HG02885 (cell line): ENCODE results near the gene NUDT6.

Experiments used
- ATAC-seq: cut with Tn5 transposase; IDR thresholded peaks from one replicate; pipeline ENCODE4 v1.9.1; 2021; ENCODE audit warnings: mild to moderate bottlenecking; ENCODE audit not compliant: unreplicated experiment, poor library complexity

The NUDT6 gene

DNA sequence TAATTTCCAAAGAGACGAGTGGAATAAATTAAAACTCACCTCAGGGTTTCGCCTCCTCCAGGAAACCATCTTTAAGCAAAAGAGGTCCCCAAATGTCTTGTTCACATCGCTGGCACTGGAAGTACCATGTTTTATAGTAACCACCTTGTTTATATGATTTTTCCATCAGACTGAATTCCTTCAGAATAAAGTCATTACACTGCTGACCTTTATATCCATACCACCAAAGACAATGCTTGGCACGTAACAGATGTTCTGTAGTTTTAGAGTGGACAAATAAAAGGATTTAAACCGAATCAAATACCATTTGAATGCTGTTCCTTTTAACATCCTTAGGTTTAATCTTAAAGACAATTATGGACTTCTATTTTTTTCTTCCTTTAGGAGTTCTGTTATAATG lies 4.7 kb downstream of the NUDT6 start:
- ATAC-seq, result no peak

DNA sequence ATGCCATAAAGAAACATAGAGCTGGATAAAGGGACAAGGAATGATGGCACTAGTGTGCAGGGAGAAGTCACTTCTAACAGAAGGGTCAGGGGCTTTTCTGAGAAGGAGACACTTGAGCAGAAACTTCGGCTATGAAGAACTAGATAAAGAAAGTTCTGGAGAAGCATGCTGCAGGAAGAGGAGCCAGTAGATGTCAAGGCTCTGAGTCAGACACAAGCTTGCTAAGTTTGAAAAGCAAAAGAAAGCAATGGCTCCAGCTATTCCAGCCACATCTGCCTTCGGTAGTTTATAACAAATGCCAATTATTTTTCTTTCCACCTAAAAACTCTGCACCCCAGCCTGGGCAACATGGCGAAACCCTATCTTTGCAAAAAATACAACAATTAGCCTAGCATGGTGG lies 7.5 kb downstream of the NUDT6 start:
- no peak for ATAC-seq

DNA sequence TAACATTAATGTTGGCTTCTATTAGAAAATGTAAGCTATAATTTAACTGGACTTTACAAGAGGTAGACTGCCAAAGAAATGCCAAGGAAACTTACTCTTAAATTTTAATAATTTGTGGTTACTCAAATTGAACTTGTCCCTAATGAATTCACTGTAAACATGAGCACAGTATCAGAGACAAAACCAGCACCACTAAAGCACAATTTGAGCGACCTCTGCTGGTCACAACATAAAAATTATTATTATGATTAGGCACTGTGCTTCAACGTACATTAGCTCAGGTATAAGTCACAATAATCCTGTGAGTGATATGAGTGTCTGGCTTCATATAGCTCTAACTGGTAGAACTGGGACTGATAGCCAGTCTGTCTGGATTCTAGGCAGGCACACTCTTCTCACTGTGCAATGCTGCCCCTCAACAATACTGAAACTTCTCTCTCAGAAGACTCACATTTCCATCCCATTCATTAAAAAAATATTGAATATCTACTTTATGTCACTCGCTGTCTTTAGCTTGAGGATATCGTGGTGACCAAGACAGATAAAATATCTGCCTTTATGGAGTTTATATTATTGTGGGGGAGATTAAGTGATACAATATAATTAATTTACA lies 8.0 kb downstream of the NUDT6 start:
- peak; percentile 97 for ATAC-seq

DNA sequence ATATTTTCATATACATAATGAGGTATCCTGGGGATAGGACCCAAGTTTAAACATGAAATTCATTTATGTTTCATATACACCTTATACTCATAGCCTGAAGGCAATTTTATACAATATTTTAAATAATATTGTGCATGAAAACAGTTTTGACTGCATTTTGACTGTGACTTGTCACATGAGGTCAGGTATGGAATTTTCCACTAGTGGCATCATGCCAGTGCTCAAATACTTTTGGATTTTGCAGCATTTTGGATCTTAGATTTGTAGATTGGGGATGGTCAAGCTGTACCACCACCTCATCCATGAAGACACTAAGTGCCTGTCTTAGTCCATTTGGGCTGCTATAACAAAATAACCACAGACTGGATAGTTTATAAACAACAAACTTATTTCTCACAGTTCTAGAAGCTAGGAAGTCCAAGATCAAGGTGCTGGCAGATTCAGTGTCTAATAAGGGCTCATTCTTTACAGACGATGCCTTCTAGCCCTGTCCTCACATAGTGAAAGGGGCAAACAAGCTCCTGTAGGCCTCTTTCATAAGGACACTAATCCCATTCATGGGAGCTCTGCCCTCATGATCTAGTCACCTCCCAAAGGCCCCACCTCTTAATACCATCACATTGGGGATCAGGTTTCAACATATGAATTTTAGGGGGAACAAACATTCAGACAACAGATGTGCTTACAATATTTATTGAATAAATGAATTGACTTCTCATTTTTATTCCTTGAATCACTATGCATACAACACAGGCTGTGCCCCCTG lies 9.4 kb downstream of the NUDT6 start:
- no peak for ATAC-seq

DNA sequence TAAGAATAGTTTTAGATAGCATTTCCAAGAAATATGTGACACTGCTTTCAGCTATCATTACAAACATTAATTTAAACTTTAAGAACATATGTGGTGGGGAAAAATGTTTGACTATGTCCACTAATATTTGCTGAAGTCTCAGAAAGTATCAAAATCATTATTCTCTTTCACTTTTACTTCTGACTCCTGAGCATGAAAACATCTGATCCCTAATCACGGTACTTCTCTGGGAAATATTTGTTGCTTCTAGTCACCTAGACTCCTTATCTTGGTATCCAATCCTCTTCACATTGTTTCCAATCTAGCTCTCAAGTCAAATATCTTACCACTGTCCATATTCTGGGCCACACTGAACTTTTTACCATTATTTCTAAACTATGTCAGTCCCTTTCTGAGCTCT lies 10.8 kb downstream of the NUDT6 start:
- ATAC-seq, result no peak

DNA sequence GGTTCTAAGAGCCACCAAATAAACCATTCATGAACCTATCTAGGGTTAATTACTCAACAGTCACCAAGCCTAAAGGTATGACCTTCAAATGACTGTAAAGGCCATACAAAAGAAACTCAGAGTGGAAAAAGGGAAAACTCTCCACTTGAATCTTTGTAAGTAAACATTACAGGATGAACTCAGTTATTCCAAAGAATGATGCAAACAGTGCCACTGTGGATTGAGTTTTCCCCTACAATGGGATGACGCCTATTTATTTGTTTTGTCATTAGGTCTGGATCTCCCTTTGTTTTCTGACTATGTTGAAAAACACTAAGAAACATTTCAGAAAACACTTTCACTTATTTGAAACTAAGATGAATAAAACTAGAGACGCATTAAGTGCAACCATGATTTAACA lies 12.7 kb downstream of the NUDT6 start:
- ATAC-seq, result no peak

DNA sequence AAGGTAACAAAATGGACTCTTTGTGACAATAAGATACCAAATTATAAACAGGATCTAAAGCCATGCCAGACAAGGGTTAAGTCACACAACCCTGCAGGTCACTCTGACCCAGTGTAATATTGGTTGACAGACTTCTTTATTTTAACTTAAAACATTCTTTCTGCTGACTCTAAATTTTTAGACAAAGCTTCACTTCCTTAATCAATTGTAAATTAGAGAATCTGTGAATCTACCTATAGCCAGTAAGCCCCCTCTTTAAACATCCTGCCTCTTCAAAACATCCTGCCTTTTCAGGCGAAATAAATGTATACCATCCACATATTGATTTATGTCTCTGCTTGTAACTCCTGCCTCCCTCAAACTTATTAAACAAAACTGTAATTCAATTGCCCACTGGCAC lies 14.2 kb downstream of the NUDT6 start:
- ATAC-seq, result no peak

DNA sequence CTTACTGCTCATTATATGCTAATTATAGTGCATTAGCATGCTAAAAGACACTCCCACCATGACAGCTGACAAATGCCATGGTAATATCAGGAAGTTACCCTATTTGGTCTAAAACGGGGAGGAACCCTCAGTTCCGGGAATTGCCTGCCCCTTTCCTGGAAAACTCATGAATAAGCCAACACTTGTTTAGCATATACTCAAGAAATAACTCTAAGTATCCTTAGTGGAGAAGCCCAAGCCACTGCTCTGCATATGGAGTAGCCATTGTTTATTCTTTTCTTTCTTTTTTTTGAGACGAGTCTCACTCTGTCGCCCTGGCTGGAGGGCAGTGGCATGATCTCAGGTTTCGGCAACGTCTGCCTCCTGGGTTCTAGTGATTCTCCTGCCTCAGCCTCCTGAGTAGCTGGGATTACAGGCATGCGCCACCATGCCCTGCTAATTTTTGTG lies 15.5 kb downstream of the NUDT6 start:
- no peak for ATAC-seq

DNA sequence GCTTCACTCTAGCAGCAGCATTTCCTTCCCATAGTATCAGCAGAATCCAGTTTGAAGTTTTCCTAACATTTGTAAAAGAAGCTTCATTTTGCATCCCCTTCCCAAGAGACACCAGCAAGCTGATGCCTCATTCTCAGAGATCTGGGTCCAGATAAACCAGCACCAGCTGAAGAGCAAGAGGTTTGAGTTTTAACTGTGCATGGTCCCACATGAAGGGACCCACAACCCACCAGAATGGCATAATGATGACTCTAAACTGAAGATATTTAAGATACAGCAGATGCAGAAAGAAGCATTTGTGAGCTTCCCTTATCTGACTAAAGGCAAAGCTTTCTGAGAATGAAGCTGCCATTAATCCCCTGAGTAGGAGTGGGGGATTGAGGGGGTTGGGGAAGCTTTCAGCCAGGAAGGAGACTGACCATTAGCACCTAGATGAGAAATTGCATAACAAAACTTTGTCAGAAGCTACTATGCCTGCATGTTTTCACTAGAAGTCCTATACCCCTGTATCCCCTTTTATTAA lies 18.6 kb downstream of the NUDT6 start:
- ATAC-seq, result no peak

DNA sequence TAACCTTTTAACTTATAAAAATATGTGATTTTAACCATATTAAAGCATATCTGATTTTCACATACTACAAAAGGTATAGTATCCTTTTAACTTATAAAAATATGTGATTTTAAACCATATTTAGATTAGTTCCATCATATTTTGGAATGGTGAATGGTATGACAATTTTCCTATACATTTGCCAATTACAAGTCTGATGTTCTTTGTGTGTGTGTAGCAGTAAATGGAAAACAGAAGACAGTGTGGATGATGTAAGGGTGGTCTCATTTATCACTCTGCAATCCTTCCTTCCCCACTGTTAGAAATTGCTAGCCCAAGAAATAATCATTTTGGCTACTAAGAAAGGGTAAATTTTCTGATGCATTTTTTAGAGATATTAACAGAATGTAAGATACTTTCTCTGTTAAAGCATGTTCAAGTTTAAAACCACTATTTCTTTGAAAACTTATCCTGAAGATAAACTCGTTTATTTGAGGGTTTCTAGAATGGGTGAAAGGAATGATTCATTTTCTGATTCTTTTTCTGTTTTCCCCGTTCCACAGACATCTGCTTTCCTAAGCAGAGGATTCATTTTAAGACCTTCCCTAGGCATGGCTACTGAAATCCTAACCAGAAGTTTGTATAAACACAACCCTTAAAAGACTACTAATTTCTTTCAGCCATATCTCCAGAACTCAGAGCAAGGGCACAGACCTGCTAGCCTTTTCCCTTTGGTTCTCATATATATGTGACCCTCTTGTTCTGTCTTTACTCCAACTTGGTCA lies 21.0 kb downstream of the NUDT6 start:
- ATAC-seq, result no peak

DNA sequence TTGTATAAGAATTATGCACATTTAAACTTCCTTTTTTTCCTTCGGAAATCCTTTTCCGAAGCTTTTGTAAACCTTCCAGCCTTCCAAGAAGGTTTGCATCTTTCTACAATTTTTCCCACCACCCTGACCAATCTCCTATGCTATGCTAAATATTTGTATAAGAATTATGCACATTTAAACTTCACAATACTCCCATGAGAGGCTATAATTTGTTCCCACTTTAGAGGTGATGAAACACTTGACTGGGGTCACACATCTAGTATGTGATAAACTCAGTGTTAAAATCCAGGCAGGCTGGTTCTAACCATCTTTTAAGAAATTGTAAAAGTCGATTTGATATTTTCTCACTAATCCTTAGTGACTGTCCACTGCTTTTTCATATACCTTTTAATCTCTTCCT lies 22.1 kb downstream of the NUDT6 start:
- no peak for ATAC-seq

DNA sequence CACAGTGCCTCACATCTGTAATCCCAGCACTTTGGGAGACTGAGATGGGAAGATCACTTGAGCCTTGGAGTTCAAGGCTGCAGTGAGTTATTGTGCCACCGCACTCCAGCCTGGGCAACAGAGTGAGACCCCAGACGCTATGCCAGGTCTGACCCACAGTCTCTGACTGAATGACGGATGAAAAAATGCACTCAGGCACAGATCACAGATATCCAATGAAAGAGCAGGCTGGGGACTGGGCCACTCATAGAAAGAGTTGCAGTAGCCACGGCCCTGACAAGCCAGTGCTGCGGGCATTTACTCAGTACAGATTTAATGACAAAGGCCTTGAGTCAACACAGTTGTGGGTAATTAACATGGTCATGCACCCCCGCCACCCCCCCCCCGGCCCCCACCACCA lies 22.7 kb downstream of the NUDT6 start:
- ATAC-seq, result no peak

DNA sequence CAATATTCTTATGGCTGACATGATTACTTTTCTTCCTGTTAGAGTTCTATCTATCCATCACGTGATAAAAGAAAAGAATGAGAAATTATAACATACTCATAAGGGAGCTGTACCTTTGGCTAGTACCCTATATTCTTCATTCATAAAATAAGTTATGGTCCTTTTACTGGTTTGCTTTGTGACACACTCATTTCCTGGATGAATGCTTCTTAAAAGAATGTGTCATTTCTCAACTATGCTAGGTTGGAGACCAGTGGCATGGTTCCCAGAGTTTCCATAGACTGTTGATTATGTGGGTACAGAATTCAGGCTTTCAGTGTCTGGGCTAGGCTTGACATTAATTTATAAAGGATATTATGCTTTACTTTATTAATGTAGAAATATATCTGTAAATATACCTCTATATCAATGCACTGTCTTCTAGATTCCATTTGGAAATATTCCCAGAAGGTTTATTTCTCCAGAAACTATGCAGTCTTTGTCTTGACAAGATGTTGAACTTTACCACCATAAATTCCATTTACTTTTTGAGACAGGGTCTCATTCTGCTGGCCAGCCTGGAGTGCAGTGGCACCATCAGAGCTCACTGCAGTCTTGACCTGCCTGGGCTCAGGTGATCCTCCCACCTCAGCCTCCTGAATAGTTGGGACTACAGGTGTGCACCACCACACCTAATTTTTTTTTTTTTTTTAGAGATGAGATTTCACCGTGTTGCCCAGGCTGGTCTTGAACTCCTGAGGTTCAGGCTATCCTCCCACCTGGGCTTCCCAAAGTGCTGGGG lies 23.8 kb downstream of the NUDT6 start:
- no peak for ATAC-seq

DNA sequence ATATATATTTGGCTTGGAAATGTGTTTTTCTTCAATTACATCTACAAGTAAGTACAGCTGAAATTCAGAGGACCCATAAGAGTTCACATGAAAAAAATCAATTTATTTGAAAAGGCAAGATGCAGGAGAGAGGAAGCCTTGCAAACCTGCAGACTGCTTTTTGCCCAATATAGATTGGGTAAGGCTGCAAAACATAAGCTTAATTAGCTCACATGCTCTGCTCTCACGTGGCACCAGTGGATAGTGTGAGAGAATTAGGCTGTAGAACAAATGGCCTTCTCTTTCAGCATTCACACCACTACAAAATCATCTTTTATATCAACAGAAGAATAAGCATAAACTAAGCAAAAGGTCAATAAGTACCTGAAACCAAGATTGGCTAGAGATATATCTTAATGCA lies 26.1 kb downstream of the NUDT6 start:
- ATAC-seq, result no peak

DNA sequence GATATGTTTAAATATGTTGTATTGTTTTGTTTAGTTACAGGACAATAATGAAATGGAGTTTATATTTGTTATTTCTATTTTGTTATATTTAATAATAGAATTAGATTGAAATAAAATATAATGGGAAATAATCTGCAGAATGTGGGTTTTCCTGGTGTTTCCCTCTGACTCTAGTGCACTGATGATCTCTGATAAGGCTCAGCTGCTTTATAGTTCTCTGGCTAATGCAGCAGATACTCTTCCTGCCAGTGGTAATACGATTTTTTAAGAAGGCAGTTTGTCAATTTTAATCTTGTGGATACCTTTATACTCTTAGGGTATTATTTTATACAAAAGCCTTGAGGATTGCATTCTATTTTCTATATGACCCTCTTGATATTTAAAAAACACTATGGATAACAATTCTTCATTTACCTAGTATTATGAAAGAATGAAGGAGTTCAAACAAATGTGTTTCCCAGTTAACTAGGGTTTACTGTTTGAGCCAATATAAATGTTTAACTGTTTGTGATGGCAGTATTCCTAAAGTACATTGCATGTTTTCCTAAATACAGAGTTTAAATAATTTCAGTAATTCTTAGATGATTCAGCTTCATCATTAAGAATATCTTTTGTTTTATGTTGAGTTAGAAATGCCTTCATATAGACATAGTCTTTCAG lies 26.9 kb downstream of the NUDT6 start:
- no peak for ATAC-seq

DNA sequence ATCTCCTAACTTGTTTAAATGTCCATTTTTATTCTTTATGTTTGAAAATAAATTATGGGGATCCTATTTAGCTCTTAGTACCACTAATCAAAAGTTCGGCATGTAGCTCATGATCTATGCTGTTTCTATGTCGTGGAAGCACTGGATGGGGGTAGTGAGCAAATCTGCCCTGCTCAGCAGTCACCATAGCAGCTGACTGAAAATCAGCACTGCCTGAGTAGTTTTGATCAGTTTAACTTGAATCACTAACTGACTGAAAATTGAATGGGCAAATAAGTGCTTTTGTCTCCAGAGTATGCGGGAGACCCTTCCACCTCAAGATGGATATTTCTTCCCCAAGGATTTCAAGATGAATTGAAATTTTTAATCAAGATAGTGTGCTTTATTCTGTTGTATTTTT lies 27.6 kb downstream of the NUDT6 start:
- ATAC-seq, result no peak

DNA sequence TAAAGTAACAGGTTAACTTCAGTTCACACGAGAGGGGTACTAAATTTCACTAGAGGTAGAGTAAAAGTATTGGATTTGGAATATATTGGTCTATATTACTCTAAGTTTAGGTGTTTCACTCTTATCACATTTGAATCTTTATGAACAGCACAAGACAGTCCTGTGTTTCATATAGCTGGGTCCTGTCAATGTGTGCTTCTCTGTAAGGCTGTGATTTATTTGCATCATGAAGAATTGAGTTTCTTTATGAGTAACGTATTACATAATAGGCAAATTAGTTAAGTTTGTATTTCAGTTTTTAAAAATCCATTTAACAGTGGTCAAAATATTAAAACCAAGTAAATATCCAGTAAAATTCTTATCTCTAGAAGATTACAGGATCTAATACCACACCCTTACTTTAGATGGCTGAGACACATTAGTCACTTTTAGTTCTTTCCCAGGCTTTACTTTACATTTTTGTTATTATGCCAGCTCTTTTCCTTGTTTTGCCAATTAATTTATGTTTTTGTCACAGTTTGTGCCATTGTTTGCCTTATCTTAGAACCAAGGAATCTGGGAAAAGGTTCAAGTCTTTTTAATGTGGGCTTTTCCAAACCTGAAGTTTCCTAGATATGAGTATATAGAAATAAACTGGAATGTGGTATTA lies 32.1 kb downstream of the NUDT6 start:
- ATAC-seq, result peak; percentile 78

DNA sequence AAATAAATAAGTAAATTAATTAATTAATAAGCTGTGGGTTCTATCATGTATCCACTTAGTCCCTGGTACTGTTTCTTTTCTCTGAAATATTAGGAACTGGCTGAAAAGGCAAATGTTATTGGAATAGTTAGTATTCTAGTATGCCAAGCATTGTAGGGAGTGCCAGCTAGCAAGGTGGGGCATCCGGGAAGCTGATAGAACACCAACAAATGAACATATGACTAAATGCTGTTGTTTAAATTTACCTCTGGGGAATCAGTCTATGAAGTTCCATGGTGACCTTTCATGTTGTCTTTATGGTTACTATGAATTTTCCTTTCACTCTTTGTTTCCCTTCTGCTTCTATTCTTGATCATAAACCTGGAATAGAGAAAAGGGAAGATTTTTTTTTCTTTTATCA lies 32.7 kb downstream of the NUDT6 start:
- no peak for ATAC-seq

DNA sequence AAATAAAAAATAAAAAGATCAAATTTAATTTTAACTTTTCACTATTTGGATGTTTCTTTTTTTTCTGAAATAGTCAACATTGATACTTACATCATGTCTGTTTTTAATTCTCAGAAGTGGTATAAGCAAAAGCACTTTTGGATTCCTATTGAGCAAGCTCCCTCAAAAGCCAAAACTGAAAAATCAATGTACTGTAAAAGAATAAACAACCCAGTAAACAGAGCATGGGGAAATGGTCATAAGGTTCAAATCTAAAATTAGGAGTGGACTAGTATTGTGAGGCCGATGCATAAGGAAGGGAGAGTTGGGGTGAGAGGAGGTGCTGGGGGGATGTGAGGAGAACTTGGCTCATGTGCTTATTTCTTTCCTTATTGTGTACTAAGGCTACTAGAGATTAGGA lies 37.9 kb downstream of the NUDT6 start:
- no peak for ATAC-seq
